Ramos (cell line): Measurements from ENCODE around the gene GLRX2.

Experiments
- in situ Hi-C: fragments of 300-500 bp; cut with MboI; formaldehyde crosslinking; loops from one replicate; pipeline ENCODE4 v1.14.3; 2022; ENCODE audit warnings: low sequenced_read_pairs; ENCODE audit not compliant: unreplicated experiment

Gene GLRX2

GRCh38 chr1:193113258-193113991, 8.2 kb upstream of the GLRX2 start:
- in situ Hi-C loops, result no loop called here

GRCh38 chr1:193111641-193112090, 6.5 kb upstream of the GLRX2 start:
- in situ Hi-C loops, result no loop called here

- in situ Hi-C loops, result no loop called here
Observed at GRCh38 chr1:193110864-193111263, 5.7 kb upstream of the GLRX2 start.

- in situ Hi-C loops, result no loop called here
Observed at GRCh38 chr1:193110246-193110645, 5.0 kb upstream of the GLRX2 start.

GRCh38 chr1:193109619-193110018, 4.4 kb upstream of the GLRX2 start:
- in situ Hi-C loops, result no loop called here

- in situ Hi-C loops, result no loop called here
Observed at GRCh38 chr1:193108471-193108870, 3.3 kb upstream of the GLRX2 start.

- in situ Hi-C loops, result no loop called here
Observed at GRCh38 chr1:193105821-193106177, 585 bp upstream of the GLRX2 start.

- in situ Hi-C loops, result no loop called here
Observed at GRCh38 chr1:193104502-193104906, 710 bp downstream of the GLRX2 start.

- in situ Hi-C loops, result no loop called here
Observed at GRCh38 chr1:193103759-193104501, 1.3 kb downstream of the GLRX2 start.

- in situ Hi-C loops, result no loop called here
Observed at GRCh38 chr1:193102662-193103061, 2.6 kb downstream of the GLRX2 start.

GRCh38 chr1:193094112-193094511, 11.1 kb downstream of the GLRX2 start:
- in situ Hi-C loops, result no loop called here

GRCh38 chr1:193090865-193091264, 14.3 kb downstream of the GLRX2 start:
- in situ Hi-C loops, result no loop called here

- in situ Hi-C loops, result no loop called here
Observed at GRCh38 chr1:193087893-193088292, 17.3 kb downstream of the GLRX2 start.

- in situ Hi-C loops, result no loop called here
Observed at GRCh38 chr1:193086342-193086741, 18.9 kb downstream of the GLRX2 start.

GRCh38 chr1:193085263-193085662, 20.0 kb downstream of the GLRX2 start:
- in situ Hi-C loops, result no loop called here

GRCh38 chr1:193083365-193084088, 21.7 kb downstream of the GLRX2 start:
- in situ Hi-C loops, result no loop called here

- in situ Hi-C loops, result no loop called here
Observed at GRCh38 chr1:193079187-193079586, 26.0 kb downstream of the GLRX2 start.

- in situ Hi-C loops, result no loop called here
Observed at GRCh38 chr1:193077991-193078390, 27.2 kb downstream of the GLRX2 start.

- in situ Hi-C loops, result loop anchor here (25.0 kb wide), 1 partner anchor 459 kb away; no protein-coding TSS in a partner anchor
Observed at GRCh38 chr1:193070942-193071341, 34.3 kb downstream of the GLRX2 start.

- in situ Hi-C loops, result loop anchor here (25.0 kb wide), 1 partner anchor 458 kb away; no protein-coding TSS in a partner anchor
Observed at GRCh38 chr1:193070386-193070753, 34.8 kb downstream of the GLRX2 start.
